Measurements from ENCODE around the gene PALMD.

GRCh38 chr1:99696616-99697015 lies 50.7 kb downstream of the PALMD start:
- no peak for TF ChIP-seq POLR2A (IDR thresholded peaks at IDR 0.05; ENCODE audit: low read length)
- no peak for TF ChIP-seq GATA1 (IDR thresholded peaks at IDR 0.05; ENCODE audit: low read depth, low read length)

All from erythroblast (primary cell).